A549 (cell line): Measurements from ENCODE around the gene SYT13. TPM values are rescaled to one million over a fixed set of nuclear protein-coding genes. Genes with fewer than 3 reads are reported as not detected.

Experiments used
- ATAC-seq, 2 experiments: fragments of 200-7000 bp in 1 of 2; fragments of >200 bp in 1 of 2; cut with Nextera tagmentation in 1 of 2; cut with Tn5 transposase in 1 of 2; 3 replicates each; pipeline versions ENCODE4 v1.8.0 to v1.9.1; 2018 to 2020; ENCODE audit warnings: mild to moderate bottlenecking in 1 of 2, moderate library complexity in 1 of 2
- CTCF ChIA-PET: fragments of 300-600 bp; sonication (Branson Sonifier 250); formaldehyde crosslinking; extraction: SDS; loops from one replicate; lab custom pipeline; 2021; ENCODE audit warnings: antibody characterized with exemption, inconsistent platforms; lab: Yijun Ruan, JAX
- POLR2A ChIA-PET: fragments of 350-600 bp; formaldehyde crosslinking; extraction: SDS; loops from one replicate; lab custom pipeline; 2021; ENCODE audit warnings: antibody characterized with exemption, inconsistent platforms; lab: Yijun Ruan, JAX
- DNase-seq, 2 experiments: peaks; one replicate each; pipeline versions ENCODE4 v3.0.0 to v3.0.0-alpha.2; 2011 to 2016; ENCODE audit warnings: low read depth in 1 of 2, low spot score in 1 of 2
- FAIRE-seq: peaks from 2 replicates; lab custom pipeline; 2011; peaks lifted over from hg19 to GRCh38; lab: Jason Lieb, UNC
- H3K27ac ChIP-seq, 2 experiments: fragments of >200 bp; sonication (Bioruptor Twin); formaldehyde crosslinking; 3 replicates each; pipeline ENCODE4 v1.5.1; 2016 to 2017
- H3K4me1 ChIP-seq: fragments of >200 bp; sonication (Bioruptor Twin); formaldehyde crosslinking; 3 replicates; pipeline ENCODE4 v1.6.1; 2016
- H3K4me2 ChIP-seq: fragments of >200 bp; sonication (Bioruptor Twin); formaldehyde crosslinking; 3 replicates; pipeline ENCODE4 v1.6.1; 2016
- H3K4me3 ChIP-seq: fragments of >200 bp; sonication (Bioruptor Twin); formaldehyde crosslinking; 3 replicates; pipeline ENCODE4 v1.5.1; 2016
- H3K9me3 ChIP-seq: fragments of >200 bp; sonication (Bioruptor Twin); formaldehyde crosslinking; 3 replicates; pipeline ENCODE4 v1.6.1; 2016
- ATOH8 ChIP-seq: fragments of 250-450 bp; sonication (Bioruptor Pico); IDR thresholded peaks from 2 replicates; pipeline ENCODE4 v1.5.0; 2020; ENCODE audit warnings: low read depth, mild to moderate bottlenecking, moderate library complexity
- BHLHE40 ChIP-seq: IDR thresholded peaks from 2 replicates; pipeline ENCODE4 v1.6.1; 2012; ENCODE audit warnings: low read depth, low read length, inconsistent platforms
- CBX2 ChIP-seq: fragments of 200-600 bp; sonication (generic); IDR thresholded peaks from 2 replicates; pipeline ENCODE4 v1.6.1; 2016; ENCODE audit warnings: low read depth, mild to moderate bottlenecking, borderline replicate concordance
- CBX8 ChIP-seq: fragments of 200-600 bp; sonication (generic); IDR thresholded peaks from 2 replicates; pipeline ENCODE4 v1.6.1; 2016
- CEBPB ChIP-seq, 2 experiments: fragments of >200 bp in 1 of 2; sonication (Bioruptor Twin) in 1 of 2; formaldehyde crosslinking in 1 of 2; IDR thresholded peaks; 2 replicates each; pipeline ENCODE4 v1.6.1; 2012 to 2016
- CHD2 ChIP-seq: fragments of 150-350 bp; IDR thresholded peaks from 2 replicates; pipeline ENCODE4 v1.6.1; 2014; ENCODE audit warnings: low read length; ENCODE audit not compliant: partially characterized antibody
- E2F6 ChIP-seq: IDR thresholded peaks from 2 replicates; pipeline ENCODE4 v1.6.1; 2012; ENCODE audit warnings: low read depth, borderline replicate concordance
- EHF ChIP-seq: fragments of 250-450 bp; sonication (Bioruptor Pico); IDR thresholded peaks from 2 replicates; pipeline ENCODE4 v1.5.0; 2020; ENCODE audit warnings: mild to moderate bottlenecking
- EP300 ChIP-seq, 2 experiments: fragments of >200 bp; sonication (Bioruptor Twin); formaldehyde crosslinking; IDR thresholded peaks; 2 replicates in 1 of 2; 3 replicates in 1 of 2; pipeline ENCODE4 v1.6.1; 2016 to 2017
- FOSB ChIP-seq: fragments of 250-450 bp; sonication (Bioruptor Pico); IDR thresholded peaks from 2 replicates; pipeline ENCODE4 v1.5.0; 2020; ENCODE audit warnings: mild to moderate bottlenecking, moderate library complexity
- HDAC2 ChIP-seq: fragments of 200-600 bp; sonication (generic); IDR thresholded peaks from 2 replicates; pipeline ENCODE4 v1.6.1; 2016
- HEYL ChIP-seq: fragments of 250-450 bp; sonication (Bioruptor Pico); IDR thresholded peaks from 2 replicates; pipeline ENCODE4 v1.8.0; 2021; ENCODE audit warnings: mild to moderate bottlenecking, moderate library complexity
- JUN ChIP-seq, 2 experiments: fragments of >200 bp; sonication (Bioruptor Twin); formaldehyde crosslinking; IDR thresholded peaks; 2 replicates in 1 of 2; 3 replicates in 1 of 2; pipeline ENCODE4 v1.6.1; 2016 to 2017
- JUNB ChIP-seq: fragments of >200 bp; sonication (Bioruptor Twin); formaldehyde crosslinking; IDR thresholded peaks from 2 replicates; pipeline ENCODE4 v1.6.1; 2016
- NFE2L2 ChIP-seq: fragments of 150-350 bp; conservative IDR thresholded peaks from 2 replicates; pipeline ENCODE4 v1.6.1; 2014; ENCODE audit warnings: low read length
- NPAS2 ChIP-seq: fragments of 250-450 bp; sonication (Bioruptor Pico); IDR thresholded peaks from 2 replicates; pipeline ENCODE4 v1.8.0; 2022; ENCODE audit warnings: mild to moderate bottlenecking, moderate library complexity, borderline replicate concordance
- PHF8 ChIP-seq: fragments of 200-600 bp; sonication (generic); IDR thresholded peaks from 2 replicates; pipeline ENCODE4 v1.6.1; 2016; ENCODE audit warnings: low read depth, mild to moderate bottlenecking, antibody characterized with exemption, moderate library complexity, borderline replicate concordance
- POLR2A ChIP-seq: IDR thresholded peaks from 2 replicates; pipeline ENCODE4 v1.6.1; 2012; ENCODE audit warnings: mild to moderate bottlenecking, low read length
- POLR2AphosphoS2 ChIP-seq: conservative IDR thresholded peaks from 2 replicates; pipeline ENCODE4 v1.6.1; 2012; ENCODE audit warnings: low read length, improper control_type of control experiment, inconsistent platforms
- RAD21 ChIP-seq, 2 experiments: fragments of >200 bp in 1 of 2; sonication (Bioruptor Twin) in 1 of 2; formaldehyde crosslinking in 1 of 2; IDR thresholded peaks in 1 of 2; conservative IDR thresholded peaks in 1 of 2; 2 replicates in 1 of 2; 3 replicates in 1 of 2; pipeline ENCODE4 v1.6.1; 2012 to 2018; ENCODE audit warnings: inconsistent platforms in 1 of 2
- RNF2 ChIP-seq: fragments of 200-600 bp; sonication (generic); IDR thresholded peaks from 2 replicates; pipeline ENCODE4 v1.6.1; 2016; ENCODE audit warnings: low read depth, mild to moderate bottlenecking, antibody characterized with exemption, moderate library complexity, borderline replicate concordance
- SREBF2 ChIP-seq: fragments of 450-650 bp; IDR thresholded peaks from 2 replicates; pipeline ENCODE4 v1.6.1; 2014; ENCODE audit warnings: mild to moderate bottlenecking, moderate library complexity
- TP53 ChIP-seq: fragments of 250-450 bp; sonication (Bioruptor Pico); IDR thresholded peaks from 2 replicates; pipeline ENCODE4 v1.5.0; 2021; ENCODE audit warnings: mild to moderate bottlenecking, moderate library complexity
- ZFP36 ChIP-seq: fragments of 450-650 bp; IDR thresholded peaks from 2 replicates; pipeline ENCODE4 v1.6.1; 2014; ENCODE audit warnings: borderline replicate concordance; ENCODE audit not compliant: partially characterized antibody
- ZNF302 ChIP-seq: fragments of 250-450 bp; sonication (Bioruptor Pico); IDR thresholded peaks from 2 replicates; pipeline ENCODE4 v1.9.0; 2021; ENCODE audit warnings: inconsistent platforms, mild to moderate bottlenecking, moderate library complexity
- ZSCAN20 ChIP-seq: fragments of 250-450 bp; sonication (Bioruptor Pico); IDR thresholded peaks from 2 replicates; pipeline ENCODE4 v1.8.0; 2022; ENCODE audit warnings: mild to moderate bottlenecking, moderate library complexity
- WGBS: methylation state at CpG from one replicate; pipeline ENCODE4 v1.1.6; 2017; ENCODE audit errors: missing lambda C conversion rate; 5-methylcytosine and 5-hydroxymethylcytosine counted together
- polyA plus RNA-seq, 4 experiments: library from polyadenylated mRNA; depleted of rRNA in 3 of 4; stranded (reverse); fragments of >200 nt; fragmentation: RNase III in 1 of 4; extraction: RNeasy Plus Mini Kit Qiagen cat#74134 plus additional on column Dnase treatment in 1 of 4; gene quantifications; 2 replicates in 3 of 4; 3 replicates in 1 of 4; pipeline ENCODE4 v1.2.3, GENCODE V29; 2011 to 2017
- TF ChIP-seq, protein P1 (sequence below): fragments of >200 bp; sonication (Bioruptor Twin); formaldehyde crosslinking; IDR thresholded peaks from 2 replicates; pipeline ENCODE4 v1.6.1; 2016

Gene SYT13
- polyA plus RNA-seq, 2 of the 4 experiments (the other 2 are of a cell fraction), result 8.1 to 12.9 TPM

DNA sequence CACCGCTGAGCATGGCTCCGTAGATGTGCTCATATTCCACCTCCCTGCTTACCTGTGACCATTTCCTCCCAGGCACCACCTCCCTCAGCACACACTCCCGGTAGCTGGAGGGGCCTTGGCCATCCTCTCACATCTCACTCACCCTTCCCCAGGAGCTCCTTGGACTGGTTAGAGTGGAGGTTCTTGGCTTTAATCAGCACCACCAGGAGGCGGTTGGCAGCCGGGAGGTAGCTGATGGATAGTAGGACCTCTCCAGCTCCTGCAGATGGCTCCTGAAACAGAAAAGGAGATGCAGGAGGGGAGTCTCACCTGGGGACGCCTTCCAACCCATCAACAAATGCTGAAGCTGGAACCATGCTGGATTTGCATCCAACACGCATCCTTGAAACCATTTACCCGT, 39.9 kb downstream of the SYT13 start:
- 83% methylated on average over 8 of the region's 8 CpGs for WGBS

DNA sequence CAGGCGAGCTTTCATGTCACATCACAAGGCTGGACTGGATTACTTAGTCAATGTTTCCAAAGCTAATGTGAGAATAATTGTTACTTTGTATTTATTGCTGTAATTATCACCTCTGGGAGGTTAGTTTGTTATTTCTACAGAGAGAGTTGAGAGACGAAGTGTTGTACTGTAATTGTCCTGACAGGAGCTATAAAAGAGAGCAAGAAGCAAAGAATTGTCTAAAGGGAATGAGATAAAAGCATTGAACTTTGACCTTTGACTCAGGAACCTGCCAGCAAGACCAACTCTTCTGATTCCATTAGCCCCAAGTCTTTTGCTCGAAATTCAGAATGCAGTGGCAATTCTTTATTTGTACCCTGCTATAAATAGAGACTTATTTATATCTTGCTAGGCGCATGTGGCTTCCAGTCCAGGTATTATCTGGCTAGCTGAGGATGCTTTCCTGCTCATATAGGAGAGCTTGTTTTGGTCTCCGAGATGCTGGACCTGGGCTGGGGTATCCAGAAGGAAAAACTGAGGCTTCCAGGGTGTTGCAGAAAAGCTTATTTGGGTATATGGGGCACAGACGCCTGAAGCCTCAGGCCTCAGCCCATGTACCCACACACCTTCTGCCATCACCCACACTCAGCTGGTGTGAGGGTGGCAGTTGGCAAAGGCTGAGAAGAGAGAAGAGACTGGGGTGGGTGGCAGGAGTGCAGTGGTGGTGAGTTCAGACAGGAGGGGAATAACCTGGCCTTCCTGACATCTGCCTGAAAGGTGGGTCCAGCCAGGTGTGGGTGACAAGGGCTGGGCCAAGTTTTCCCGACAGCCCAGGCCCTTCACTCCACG, 40.7 kb downstream of the SYT13 start:
- WGBS, result 55% methylated on average over 8 of the region's 8 CpGs
- Histone ChIP-seq H3K4me1 (no peaks in the 10 kb centered on the region), H3K27ac (no peak overlapping the region)
- CTCF ChIA-PET, result interaction anchor here (0.9 to 4.1 kb wide), 12 partner anchors 7 to 142 kb away, joined by 3 to 32 read pairs (median 3); no protein-coding TSS in a partner anchor
- TF ChIP-seq ZFP36 (no peak), PHF8 (no peak)
- TF ChIP-seq, all 56 proteins: peak for 0
- Histone ChIP-seq H3K4me3 (no peak overlapping the region), H3K9me3 (no peaks in the 10 kb centered on the region), H3K4me2 (no peak overlapping the region)
- ATAC-seq (no peak), FAIRE-seq (no peak), DNase-seq (no peak)
- POLR2A ChIA-PET, result no interaction called here

More for the DNA sequence above, 39.9 kb downstream of the SYT13 start:
- Histone ChIP-seq H3K27ac (no peak overlapping the region), H3K4me2 (no peak overlapping the region), H3K4me1 (no peaks in the 10 kb centered on the region), H3K4me3 (no peak overlapping the region), H3K9me3 (no peaks in the 10 kb centered on the region)
- FAIRE-seq (no peak), ATAC-seq (no peak), DNase-seq (no peak)
- ChIA-PET CTCF (interaction anchor here (0.9 to 4.1 kb wide), 7 partner anchors 12 to 142 kb away, joined by 3 to 32 read pairs (median 3); no protein-coding TSS in a partner anchor), POLR2A (no interaction called here)
- TF ChIP-seq POLR2AphosphoS2 (no peak), JUNB (no peak), CBX8 (no peak), BHLHE40 (no peak), EHF (no peak), SREBF2 (no peak), E2F6 (no peak), RNF2 (no peak), TP53 (CRISPR knock-in tag) (no peak), ZSCAN20 (no peak)

- H3K9me3 ChIP-seq, result no peaks in the 10 kb centered on the region
- H3K4me2 ChIP-seq, result no peak overlapping the region
- H3K4me3 ChIP-seq, result no peak overlapping the region
- CTCF ChIA-PET, result interaction anchor here (0.8 to 11.4 kb wide), 10 partner anchors 7 to 307 kb away, joined by 3 to 69 read pairs (median 4); no protein-coding TSS in a partner anchor
- no peak for DNase-seq
- WGBS, result 69% methylated on average over 12 of the region's 12 CpGs
- FAIRE-seq, result no peak
- POLR2A ChIA-PET, result no interaction called here
- H3K4me1 ChIP-seq, result no peaks in the 10 kb centered on the region
- H3K27ac ChIP-seq, result no peak overlapping the region
- TF ChIP-seq HEYL (CRISPR knock-in tag) (no peak), CBX8 (no peak), ZNF302 (no peak), HDAC2 (no peak), POLR2A (no peak), EP300 (IDR thresholded peaks at IDR 0.05) (no peak), NFE2L2 (no peak), JUN (IDR thresholded peaks at IDR 0.05) (no peak), RAD21 (conservative IDR thresholded peaks at IDR 0.05 in 1 of 2, IDR thresholded peaks at IDR 0.05 in 1 of 2) (no peak), ATOH8 (CRISPR knock-in tag) (no peak), CHD2 (no peak), FOSB (CRISPR knock-in tag) (no peak), CBX2 (no peak), POLR2AphosphoS2 (no peak), CEBPB (IDR thresholded peaks at IDR 0.05) (no peak), JUNB (no peak), NPAS2 (CRISPR knock-in tag) (no peak)
- TF ChIP-seq, protein P1, sequence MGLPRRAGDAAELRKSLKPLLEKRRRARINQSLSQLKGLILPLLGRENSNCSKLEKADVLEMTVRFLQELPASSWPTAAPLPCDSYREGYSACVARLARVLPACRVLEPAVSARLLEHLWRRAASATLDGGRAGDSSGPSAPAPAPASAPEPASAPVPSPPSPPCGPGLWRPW, result no peak
- TF ChIP-seq, all 56 proteins: peak for 0
- no peak for ATAC-seq
These were observed 42.2 kb downstream of the SYT13 start for GRCh38 chr11:45243967-45244366.
